ENCODE results near the gene MRE11. TPM values are rescaled to one million over a fixed set of nuclear protein-coding genes. Genes with fewer than 3 reads are reported as not detected.
A peak's percentile ranks its signal among the peaks of the same experiment; 100 is the strongest.
"Not testable (repeated sequence)": the region's sequence is repeated elsewhere in the genome, so short reads cannot be mapped to it uniquely, and the experiment has no call there.

The MRE11 gene
- total and polyA plus RNA-seq, 12 donors = 4.3 to 29.0 (median 12.0) TPM

- intact Hi-C loops (cut with DNase I) = no loop called here
Measured at GRCh38 chr11:94515398-94515797, 21.8 kb upstream of the MRE11 start.

DNA sequence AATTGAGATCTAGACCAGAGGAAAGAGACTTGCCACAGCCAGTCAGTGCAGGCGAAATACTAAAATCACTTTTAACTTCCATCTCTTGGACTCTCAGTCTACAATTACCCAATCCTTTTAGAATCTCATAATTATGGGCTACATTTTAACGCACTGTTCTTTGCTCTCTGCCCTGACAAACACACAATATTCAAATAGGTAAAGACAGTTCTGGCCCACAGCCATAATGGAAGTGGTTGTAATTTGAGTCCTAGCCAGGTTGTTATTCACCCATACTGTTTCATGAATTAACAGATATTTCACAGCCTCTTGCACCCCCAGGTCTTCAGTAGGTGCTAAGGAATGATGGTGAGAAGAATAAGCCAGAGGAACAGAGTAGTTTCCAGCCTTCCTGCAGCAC is 19.4 kb upstream of the MRE11 start:
- 59 to 84% (median 70%) methylated on average over 2 of the region's 2 CpGs for WGBS, 4 donors
- TF ChIP-seq, protein P1, sequence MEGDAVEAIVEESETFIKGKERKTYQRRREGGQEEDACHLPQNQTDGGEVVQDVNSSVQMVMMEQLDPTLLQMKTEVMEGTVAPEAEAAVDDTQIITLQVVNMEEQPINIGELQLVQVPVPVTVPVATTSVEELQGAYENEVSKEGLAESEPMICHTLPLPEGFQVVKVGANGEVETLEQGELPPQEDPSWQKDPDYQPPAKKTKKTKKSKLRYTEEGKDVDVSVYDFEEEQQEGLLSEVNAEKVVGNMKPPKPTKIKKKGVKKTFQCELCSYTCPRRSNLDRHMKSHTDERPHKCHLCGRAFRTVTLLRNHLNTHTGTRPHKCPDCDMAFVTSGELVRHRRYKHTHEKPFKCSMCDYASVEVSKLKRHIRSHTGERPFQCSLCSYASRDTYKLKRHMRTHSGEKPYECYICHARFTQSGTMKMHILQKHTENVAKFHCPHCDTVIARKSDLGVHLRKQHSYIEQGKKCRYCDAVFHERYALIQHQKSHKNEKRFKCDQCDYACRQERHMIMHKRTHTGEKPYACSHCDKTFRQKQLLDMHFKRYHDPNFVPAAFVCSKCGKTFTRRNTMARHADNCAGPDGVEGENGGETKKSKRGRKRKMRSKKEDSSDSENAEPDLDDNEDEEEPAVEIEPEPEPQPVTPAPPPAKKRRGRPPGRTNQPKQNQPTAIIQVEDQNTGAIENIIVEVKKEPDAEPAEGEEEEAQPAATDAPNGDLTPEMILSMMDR (IDR thresholded peaks at IDR 0.05) = no peak
- TF ChIP-seq POLR2A (IDR thresholded peaks at IDR 0.05) = no peak
- intact Hi-C loops (cut with DNase I) = no loop called here

More at GRCh38 chr11:94515398-94515797, 21.8 kb upstream of the MRE11 start:
- DNase-seq = no peak
- TF ChIP-seq POLR2A (IDR thresholded peaks at IDR 0.05) = no peak
- TF ChIP-seq, protein P1 (IDR thresholded peaks at IDR 0.05) = no peak
- no peaks in the 10 kb centered on the region for H3K36me3 ChIP-seq (replicated peaks in 1 of 2)
- 75 to 88% (median 79%) methylated on average over 2 of the region's 2 CpGs for WGBS, 4 donors
- H3K27ac ChIP-seq = no peak overlapping the region
- no peaks in the 10 kb centered on the region for H3K27me3 ChIP-seq
- H3K4me1 ChIP-seq (replicated peaks in 1 of 2) = peaks cover 10 to 18% of the 10 kb centered on the region in 2 donors
- H3K9me3 ChIP-seq (replicated peaks in 1 of 3) = no peaks in the 10 kb centered on the region
- H3K4me3 ChIP-seq = no peak overlapping the region

DNA sequence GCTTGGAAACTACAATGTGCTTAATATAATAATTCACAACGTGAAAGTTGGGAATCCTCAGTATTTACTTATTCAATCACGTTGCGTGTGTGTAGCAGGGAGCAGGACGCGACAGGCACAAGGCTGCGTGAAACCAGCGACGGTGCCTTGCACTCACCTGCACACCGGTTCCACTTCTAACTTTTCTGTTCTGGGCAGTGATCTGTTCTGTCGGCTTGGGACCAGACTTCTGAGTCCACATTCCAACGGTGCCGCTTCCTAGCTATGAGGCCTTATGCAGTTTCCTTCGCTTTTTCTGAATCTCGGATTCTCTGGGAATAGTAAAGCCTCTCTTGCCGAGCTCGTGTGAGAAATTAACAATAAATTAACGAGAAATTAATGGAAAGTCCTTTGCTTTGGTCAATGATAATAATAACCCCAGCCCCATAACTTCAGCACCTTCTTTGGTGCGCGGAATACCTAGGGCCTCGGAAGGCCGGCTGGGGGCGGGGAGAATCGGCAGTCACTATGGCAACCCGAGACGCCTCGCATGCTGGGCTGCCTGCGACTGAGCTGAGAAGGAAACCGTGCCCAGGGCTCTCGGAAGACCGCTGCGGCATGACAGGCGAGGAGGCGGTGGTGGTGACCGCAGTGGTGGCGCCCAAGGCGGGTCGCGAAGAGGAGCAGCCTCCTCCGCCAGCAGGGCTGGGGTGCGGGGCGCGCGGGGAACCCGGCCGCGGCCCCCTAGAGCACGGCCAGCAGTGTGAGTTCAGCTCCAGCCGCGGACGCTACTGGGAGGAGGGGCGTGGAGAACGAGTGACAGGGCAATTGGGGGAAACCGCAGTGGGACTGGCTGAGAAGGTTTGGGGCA is 18.5 kb upstream of the MRE11 start, which contains the start of gene C11orf97:
TSS of gene C11orf97 (plus strand) at position 530 of the 850 bp plus-strand sequence. CDS start at position 598, 68 bp downstream.
- Histone ChIP-seq H3K27me3 (no peaks in the 10 kb centered on the region), H3K27ac (no peak within 1 kb of the TSS), H3K9me3 (replicated peaks in 1 of 3) (no peaks in the 10 kb centered on the region), H3K4me3 (peak within 1 kb of the TSS in 2 of 4 donors; percentile 36 to 64), H3K4me1 (replicated peaks in 1 of 2) (peaks cover 10 to 14% of the 10 kb centered on the region in 2 donors), H3K36me3 (replicated peaks in 1 of 2) (no peaks in the 10 kb centered on the region)
- intact Hi-C loops (cut with DNase I) = no loop called here
- WGBS, 4 donors = 18 to 24% (median 20%) methylated on average over 38 to 53 of the region's 53 CpGs
- DNase-seq = peak; percentile 60 to 75 (median 62)
- no peak for TF ChIP-seq POLR2A (IDR thresholded peaks at IDR 0.05)
- TF ChIP-seq, protein P1 (IDR thresholded peaks at IDR 0.05) = no peak

More for the DNA sequence above, 19.4 kb upstream of the MRE11 start:
- no peaks in the 10 kb centered on the region for H3K36me3 ChIP-seq (replicated peaks in 1 of 2)
- H3K27ac ChIP-seq = no peak overlapping the region
- no peak for DNase-seq
- no peaks in the 10 kb centered on the region for H3K9me3 ChIP-seq (replicated peaks in 1 of 3)
- peaks cover 10 to 14% of the 10 kb centered on the region in 2 donors for H3K4me1 ChIP-seq (replicated peaks in 1 of 2)
- H3K27me3 ChIP-seq = no peaks in the 10 kb centered on the region
- no peak overlapping the region for H3K4me3 ChIP-seq

DNA sequence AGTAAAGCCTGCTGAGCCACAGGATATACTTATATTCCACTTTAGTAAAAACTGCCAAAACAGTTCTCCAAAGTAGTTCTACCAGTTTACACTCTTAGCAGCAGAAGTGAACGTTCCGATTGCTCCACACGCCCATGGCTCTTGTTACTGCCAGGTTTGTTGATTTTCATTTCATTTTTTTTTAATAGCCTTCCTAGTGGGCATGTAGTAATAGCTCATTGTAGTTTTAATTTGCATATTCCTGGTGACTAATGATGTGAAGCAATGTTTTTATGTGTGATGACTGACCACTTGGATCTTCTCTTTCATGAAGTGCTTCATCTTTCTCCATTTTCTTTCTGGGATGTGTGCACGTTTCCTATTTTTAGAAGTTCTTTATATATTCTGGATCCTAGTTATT is 13.8 kb upstream of the MRE11 start:
- WGBS, 4 donors = 64 to 82% (median 69%) methylated on average over 4 of the region's 4 CpGs
- Histone ChIP-seq H3K27me3 (no peaks in the 10 kb centered on the region), H3K27ac (no peak overlapping the region), H3K9me3 (replicated peaks in 1 of 3) (no peaks in the 10 kb centered on the region), H3K4me3 (no peak overlapping the region), H3K4me1 (replicated peaks in 1 of 2) (peaks cover 8% of the 10 kb centered on the region in 2 donors), H3K36me3 (replicated peaks in 1 of 2) (no peaks in the 10 kb centered on the region)
- TF ChIP-seq, protein P1 (IDR thresholded peaks at IDR 0.05) = no peak
- TF ChIP-seq POLR2A (IDR thresholded peaks at IDR 0.05) = no peak
- DNase-seq = no peak
- intact Hi-C loops (cut with DNase I) = loop anchor here in 1 of 2 donors (10.0 kb wide), 3 partner anchors 333 to 613 kb away; no protein-coding TSS in a partner anchor

GRCh38 chr11:94506513-94506912 is 12.9 kb upstream of the MRE11 start:
- H3K27ac ChIP-seq; H3K4me3 ChIP-seq; H3K36me3 ChIP-seq (replicated peaks in 1 of 2); H3K27me3 ChIP-seq; H3K4me1 ChIP-seq (replicated peaks in 1 of 2); H3K9me3 ChIP-seq (replicated peaks in 1 of 3): not testable (repeated sequence)
- peak in 3 of 7 donors; percentile 11 to 34 (median 33) for DNase-seq
- WGBS, 4 donors = 60 to 74% (median 69%) methylated on average over 5 of the region's 5 CpGs
- intact Hi-C loops (cut with DNase I) = loop anchor here in 1 of 2 donors (10.0 kb wide), 3 partner anchors 332 to 612 kb away; no protein-coding TSS in a partner anchor
